HG03442 (cell line): ENCODE data around the gene APBA2.
"Not testable (repeated sequence)": the region's sequence is repeated elsewhere in the genome, so short reads cannot be mapped to it uniquely, and the experiment has no call there.

Source experiments
- ATAC-seq: cut with Tn5 transposase; IDR thresholded peaks from one replicate; pipeline ENCODE4 v1.9.1; 2021; ENCODE audit warnings: mild to moderate bottlenecking, moderate library complexity; ENCODE audit not compliant: unreplicated experiment

Gene APBA2

GRCh38 chr15:28885630-28886430 is at the start of gene APBA2:
TSS of gene APBA2 (plus strand) at chr15:28885974. CDS start at chr15:29053885, 167,911 bp downstream.
- ATAC-seq = no peak

GRCh38 chr15:28840285-28840684 is 45.5 kb upstream of the APBA2 start:
- not testable (repeated sequence) for ATAC-seq

- not testable (repeated sequence) for ATAC-seq
Measured at GRCh38 chr15:28842210-28842609, 43.6 kb upstream of the APBA2 start.

GRCh38 chr15:28843520-28843919 is 42.3 kb upstream of the APBA2 start:
- ATAC-seq = not testable (repeated sequence)

- ATAC-seq = not testable (repeated sequence)
Measured at GRCh38 chr15:28844147-28844546, 41.6 kb upstream of the APBA2 start.

GRCh38 chr15:28847247-28847646 is 38.5 kb upstream of the APBA2 start:
- ATAC-seq = not testable (repeated sequence)

- not testable (repeated sequence) for ATAC-seq
Measured at GRCh38 chr15:28847959-28848358, 37.8 kb upstream of the APBA2 start.

GRCh38 chr15:28848521-28848920 is 37.3 kb upstream of the APBA2 start, which contains the start of gene GOLGA6L7:
TSS of gene GOLGA6L7 (minus strand) at chr15:28848644. CDS start at chr15:28848549, 95 bp downstream.
- not testable (repeated sequence) for ATAC-seq

GRCh38 chr15:28849271-28849670 is 36.5 kb upstream of the APBA2 start:
- not testable (repeated sequence) for ATAC-seq

- not testable (repeated sequence) for ATAC-seq
Measured at GRCh38 chr15:28849766-28850165, 36.0 kb upstream of the APBA2 start.

GRCh38 chr15:28853654-28854053 is 32.1 kb upstream of the APBA2 start:
- not testable (repeated sequence) for ATAC-seq

GRCh38 chr15:28854578-28854977 is 31.2 kb upstream of the APBA2 start:
- ATAC-seq = not testable (repeated sequence)

GRCh38 chr15:28861031-28861534 is 24.7 kb upstream of the APBA2 start:
- ATAC-seq = no peak

- not testable (repeated sequence) for ATAC-seq
Measured at GRCh38 chr15:28861589-28862293, 24.0 kb upstream of the APBA2 start.

- ATAC-seq = no peak
Measured at GRCh38 chr15:28868744-28869345, 16.9 kb upstream of the APBA2 start.

GRCh38 chr15:28871168-28871567 is 14.6 kb upstream of the APBA2 start:
- no peak for ATAC-seq

- ATAC-seq = no peak
Measured at GRCh38 chr15:28873006-28873405, 12.8 kb upstream of the APBA2 start.

GRCh38 chr15:28873585-28874190 is 12.1 kb upstream of the APBA2 start:
- ATAC-seq = no peak

- ATAC-seq = no peak
Measured at GRCh38 chr15:28875461-28876000, 10.2 kb upstream of the APBA2 start.

GRCh38 chr15:28876131-28876844 is 9.5 kb upstream of the APBA2 start:
- no peak for ATAC-seq
